Mesothelial cell of epicardium (in vitro differentiated cells): ENCODE results near the gene SETBP1. TPM values are rescaled to one million over a fixed set of nuclear protein-coding genes. Genes with fewer than 3 reads are reported as not detected.

Experiments
- DNase-seq, 2 experiments: peaks; one replicate each; pipeline ENCODE4 v3.0.0; 2021; ENCODE audit warnings: low spot score in 2 of 2; ENCODE audit not compliant: unreplicated experiment in 2 of 2
- H3K27ac Mint-ChIP-seq: 2 replicates; pipeline ENCODE4 v1.8.0; 2021; ENCODE audit warnings: mixed read lengths
- H3K27me3 Mint-ChIP-seq: 2 replicates; pipeline ENCODE4 v1.8.0; 2021; ENCODE audit warnings: low read depth, mixed read lengths
- H3K36me3 Mint-ChIP-seq: 2 replicates; pipeline ENCODE4 v1.8.0; 2021; ENCODE audit warnings: mixed read lengths
- H3K4me1 Mint-ChIP-seq: 2 replicates; pipeline ENCODE4 v1.8.0; 2021; ENCODE audit warnings: mixed read lengths
- H3K4me3 Mint-ChIP-seq: 2 replicates; pipeline ENCODE4 v1.8.0; 2021; ENCODE audit warnings: mild to moderate bottlenecking, moderate library complexity, mixed read lengths
- H3K9me3 Mint-ChIP-seq: 2 replicates; pipeline ENCODE4 v1.8.0; 2021; ENCODE audit warnings: mixed read lengths
- CTCF ChIP-seq: fragments of 200-600 bp; sonication (generic); IDR thresholded peaks from one replicate; pipeline ENCODE4 v1.5.0; 2021; ENCODE audit warnings: antibody characterized with exemption; ENCODE audit not compliant: unreplicated experiment
- total RNA-seq: library from RNA; stranded (reverse); gene quantifications from 3 replicates; pipeline ENCODE4 v1.2.1, GENCODE V29; 2021

The SETBP1 gene
- total RNA-seq, 1 donor from 2014 or later: 47.7 TPM

GRCh38 chr18:45034179-45034578 lies 353.5 kb downstream of the SETBP1 start:
- H3K4me1 Mint-ChIP-seq: peaks cover 7% of the 10 kb centered on the region
- peaks cover 4% of the 10 kb centered on the region for H3K9me3 Mint-ChIP-seq
- H3K27ac Mint-ChIP-seq: no peak overlapping the region
- no peak for TF ChIP-seq CTCF
- no peak for DNase-seq
- H3K4me3 Mint-ChIP-seq: no peak overlapping the region
- peaks cover 3% of the 10 kb centered on the region for H3K36me3 Mint-ChIP-seq
- no peaks in the 10 kb centered on the region for H3K27me3 Mint-ChIP-seq

GRCh38 chr18:45037618-45038017 lies 356.9 kb downstream of the SETBP1 start:
- Mint-ChIP-seq H3K27ac (no peak overlapping the region), H3K9me3 (no peaks in the 10 kb centered on the region), H3K36me3 (peaks cover 15% of the 10 kb centered on the region), H3K4me3 (no peak overlapping the region), H3K4me1 (peaks cover 7% of the 10 kb centered on the region), H3K27me3 (no peaks in the 10 kb centered on the region)
- no peak for TF ChIP-seq CTCF
- DNase-seq: no peak

GRCh38 chr18:45039376-45039775 lies 358.7 kb downstream of the SETBP1 start:
- Mint-ChIP-seq H3K9me3 (no peaks in the 10 kb centered on the region), H3K4me1 (peaks cover 3% of the 10 kb centered on the region), H3K27me3 (no peaks in the 10 kb centered on the region), H3K4me3 (no peak overlapping the region), H3K27ac (no peak overlapping the region), H3K36me3 (peaks cover 15% of the 10 kb centered on the region)
- no peak for TF ChIP-seq CTCF
- no peak for DNase-seq

- Mint-ChIP-seq H3K9me3 (no peaks in the 10 kb centered on the region), H3K27ac (no peak overlapping the region), H3K4me1 (no peaks in the 10 kb centered on the region), H3K27me3 (no peaks in the 10 kb centered on the region), H3K36me3 (peaks cover 15% of the 10 kb centered on the region), H3K4me3 (no peak overlapping the region)
- no peak for TF ChIP-seq CTCF
- no peak for DNase-seq
These were observed 360.2 kb downstream of the SETBP1 start for GRCh38 chr18:45040879-45041278.

- DNase-seq: no peak
- no peaks in the 10 kb centered on the region for H3K27me3 Mint-ChIP-seq
- no peak overlapping the region for H3K27ac Mint-ChIP-seq
- no peaks in the 10 kb centered on the region for H3K4me1 Mint-ChIP-seq
- H3K36me3 Mint-ChIP-seq: peaks cover 15% of the 10 kb centered on the region
- no peak overlapping the region for H3K4me3 Mint-ChIP-seq
- peaks cover 5% of the 10 kb centered on the region for H3K9me3 Mint-ChIP-seq
- TF ChIP-seq CTCF: no peak
These were observed 364.1 kb downstream of the SETBP1 start for GRCh38 chr18:45044787-45045186.

- H3K4me1 Mint-ChIP-seq: peaks cover 7% of the 10 kb centered on the region
- no peaks in the 10 kb centered on the region for H3K27me3 Mint-ChIP-seq
- TF ChIP-seq CTCF: no peak
- no peak overlapping the region for H3K4me3 Mint-ChIP-seq
- no peak overlapping the region for H3K27ac Mint-ChIP-seq
- peaks cover 9% of the 10 kb centered on the region for H3K36me3 Mint-ChIP-seq
- peaks cover 5% of the 10 kb centered on the region for H3K9me3 Mint-ChIP-seq
- DNase-seq: no peak
These were observed 365.5 kb downstream of the SETBP1 start for GRCh38 chr18:45046228-45046627.
